Measurements from ENCODE around the gene ATG5.

ATG5 gene

GRCh38 chr6:106183430-106183829, 142.1 kb downstream of the ATG5 start:
- TF ChIP-seq CTCF (IDR thresholded peaks at IDR 0.05), result no peak
- DNase-seq (ENCODE audit: low spot score), result no peak
- no peak overlapping the region for H3K4me3 ChIP-seq
- H3K27ac ChIP-seq, result no peak overlapping the region

GRCh38 chr6:106182455-106182854, 143.1 kb downstream of the ATG5 start:
- no peak for TF ChIP-seq CTCF (IDR thresholded peaks at IDR 0.05)
- Histone ChIP-seq H3K27ac (no peak overlapping the region), H3K4me3 (no peak overlapping the region)
- DNase-seq (ENCODE audit: low spot score), result no peak

GRCh38 chr6:106181664-106182418, 143.7 kb downstream of the ATG5 start:
- no peak for DNase-seq (ENCODE audit: low spot score)
- TF ChIP-seq CTCF (IDR thresholded peaks at IDR 0.05), result no peak

GRCh38 chr6:106180208-106180607, 145.4 kb downstream of the ATG5 start:
- DNase-seq (ENCODE audit: low spot score), result no peak
- no peak for TF ChIP-seq CTCF (IDR thresholded peaks at IDR 0.05)
- H3K4me3 ChIP-seq, result no peak overlapping the region
- no peak overlapping the region for H3K27ac ChIP-seq

More at GRCh38 chr6:106181664-106182418, 143.7 kb downstream of the ATG5 start:
- Histone ChIP-seq H3K27ac (no peak overlapping the region), H3K4me3 (no peak overlapping the region)

- Histone ChIP-seq H3K27ac (no peak overlapping the region), H3K4me3 (no peak overlapping the region)
- DNase-seq (ENCODE audit: low spot score), result no peak
- no peak for TF ChIP-seq CTCF (IDR thresholded peaks at IDR 0.05)
Measured at GRCh38 chr6:106178900-106179299, 146.7 kb downstream of the ATG5 start.

- Histone ChIP-seq H3K27ac (no peak overlapping the region), H3K4me3 (no peak overlapping the region)
- no peak for TF ChIP-seq CTCF (IDR thresholded peaks at IDR 0.05)
- DNase-seq (ENCODE audit: low spot score), result no peak
Measured at GRCh38 chr6:106177786-106178185, 147.8 kb downstream of the ATG5 start.

Data from coronary artery (tissue), 2 donors.